NK-92 (cell line): ENCODE data around the gene SYMPK.

Experiments
- DNase-seq: peaks from one replicate; lab custom pipeline; 2025; ENCODE audit not compliant: unreplicated experiment; lab: John Stamatoyannopoulos, UW

SYMPK gene

DNA sequence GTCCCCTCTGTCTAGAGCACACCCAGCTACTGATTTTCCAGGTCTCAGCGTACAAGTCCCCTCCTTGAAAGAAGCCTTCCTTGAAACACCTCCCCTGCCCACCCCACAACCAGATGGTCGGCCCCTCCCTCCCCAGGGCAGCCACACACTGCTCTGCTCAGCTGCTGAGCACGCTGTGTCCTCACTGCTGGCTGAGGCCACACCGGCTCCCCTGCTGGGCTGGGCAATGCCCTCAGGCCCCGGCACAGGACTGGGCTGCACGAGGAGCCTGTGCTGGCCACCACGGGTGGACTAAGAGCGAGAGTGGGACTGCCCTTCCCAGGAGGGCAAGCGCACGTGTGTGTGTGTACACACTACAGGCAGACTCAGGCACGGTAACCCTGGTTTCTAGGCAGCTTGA lies 36.0 kb downstream of the SYMPK start:
- no peak for DNase-seq

DNA sequence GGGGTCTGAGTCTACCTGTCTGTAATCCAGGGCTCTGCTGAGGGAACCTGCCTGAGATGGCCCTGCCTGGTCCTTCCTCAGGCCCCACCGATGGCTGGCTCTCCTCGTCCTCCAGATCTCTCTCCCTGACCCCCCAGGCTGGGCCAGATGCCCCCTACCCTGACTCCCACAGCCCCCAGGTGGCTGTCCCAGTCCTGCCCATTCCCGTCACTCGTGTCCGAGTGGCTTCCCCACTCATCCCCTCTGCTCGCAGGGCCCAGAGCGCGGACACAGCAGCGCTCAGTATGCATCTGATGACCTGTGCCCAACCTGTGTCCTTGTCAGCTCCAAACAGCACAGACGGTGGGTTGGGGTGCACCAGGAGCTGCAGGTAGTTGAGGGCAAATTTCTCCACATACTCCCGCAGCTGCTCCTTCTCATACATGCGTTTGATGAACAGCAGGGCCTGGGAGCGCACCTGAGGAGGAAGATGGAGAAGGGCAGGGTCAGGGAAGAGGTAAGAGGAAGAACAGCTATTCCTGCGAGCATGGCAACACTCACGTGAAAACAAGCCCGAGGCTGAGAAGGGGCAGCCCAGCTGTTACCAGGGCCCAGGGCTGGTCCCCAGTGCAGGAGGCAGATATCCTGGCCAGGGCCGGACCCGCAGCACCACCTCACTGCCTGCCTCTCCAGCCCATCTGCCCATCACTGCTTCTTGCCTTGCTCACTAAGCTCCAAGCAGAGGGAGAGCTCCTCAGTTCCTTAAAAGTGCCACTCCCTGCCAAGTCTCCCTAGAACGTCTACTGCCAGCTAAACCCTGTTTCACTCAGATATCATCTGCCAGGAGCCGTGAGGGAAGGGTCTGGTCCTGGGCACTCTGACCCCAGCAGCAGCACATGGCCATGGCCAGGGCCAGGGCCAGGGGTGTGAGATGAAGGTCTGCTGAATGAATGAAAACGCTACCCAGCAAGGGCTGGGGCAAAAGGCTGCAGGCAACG lies 36.7 kb downstream of the SYMPK start:
- no peak for DNase-seq

DNA sequence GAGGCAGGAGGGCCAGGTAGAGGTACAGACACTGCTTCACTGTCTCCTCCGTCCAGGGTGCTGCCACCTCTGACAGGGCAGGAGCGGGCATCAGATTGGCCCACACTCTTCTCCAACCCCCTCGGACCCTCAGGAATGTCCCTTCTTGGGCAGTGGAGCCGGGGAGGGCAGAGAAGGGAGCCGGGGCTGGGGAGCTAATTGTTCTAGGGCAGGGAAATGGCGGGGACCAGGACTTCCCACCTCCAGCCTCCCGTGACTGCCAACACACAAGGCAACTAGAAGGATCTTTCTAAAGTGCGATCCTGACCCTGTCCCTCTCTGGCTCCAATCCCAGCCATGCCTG lies 37.7 kb downstream of the SYMPK start:
- DNase-seq, result no peak

DNA sequence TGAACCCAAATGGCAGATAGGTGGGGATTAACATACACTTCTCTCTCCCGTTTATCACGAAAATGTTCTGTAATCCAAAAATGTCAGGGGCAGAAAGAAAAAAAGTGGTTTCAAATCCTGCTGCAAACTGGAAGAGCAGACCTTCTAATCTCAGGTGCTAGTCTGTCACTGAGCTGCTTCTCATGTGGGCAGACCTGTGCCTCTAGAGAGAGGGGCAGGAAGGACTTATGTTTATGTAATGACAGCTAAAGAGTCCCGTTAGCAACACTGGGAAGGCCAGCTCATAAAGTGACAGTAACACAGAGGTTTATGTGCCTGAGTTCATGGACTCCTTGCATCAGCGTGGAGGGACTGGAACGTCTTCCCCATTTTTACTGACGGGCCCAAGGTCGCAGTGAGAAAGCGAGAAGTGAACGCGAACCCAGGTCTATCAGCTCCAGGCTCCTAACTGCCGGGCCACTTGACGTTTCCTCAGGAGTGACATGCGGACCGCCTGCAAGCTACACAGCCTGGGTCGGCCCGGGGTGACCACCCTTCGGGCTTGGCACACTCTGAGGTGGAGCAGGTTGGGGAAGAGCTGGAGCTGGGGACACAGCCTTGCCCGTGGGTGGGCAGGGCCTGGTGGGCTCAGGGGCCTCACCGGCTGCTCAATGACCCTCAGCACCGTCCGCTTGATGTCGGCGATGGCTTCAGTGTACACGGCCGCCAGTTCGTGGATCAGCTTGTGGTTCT lies 38.2 kb downstream of the SYMPK start:
- DNase-seq, result no peak

DNA sequence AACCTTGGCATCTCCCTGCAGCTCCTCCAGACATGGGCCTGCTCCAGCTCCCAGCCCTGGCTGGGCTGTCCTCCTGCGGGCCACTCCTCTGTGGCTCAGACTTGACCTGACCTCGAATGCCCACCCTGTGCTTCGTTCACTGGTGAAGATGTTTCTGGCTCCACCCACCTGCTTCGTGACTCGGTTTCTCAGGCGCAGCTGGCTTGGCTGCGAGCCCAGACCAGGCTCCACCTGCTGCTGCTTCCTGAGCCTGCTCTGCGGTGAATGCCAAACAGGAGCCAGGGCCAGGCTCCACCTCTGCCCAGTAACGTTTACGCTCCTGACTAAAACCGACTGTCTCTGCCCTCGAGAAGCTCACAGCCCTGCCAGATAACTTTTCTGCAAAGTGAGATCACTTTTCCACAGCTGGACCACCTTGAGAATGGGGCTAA lies 38.9 kb downstream of the SYMPK start:
- DNase-seq, result no peak

DNA sequence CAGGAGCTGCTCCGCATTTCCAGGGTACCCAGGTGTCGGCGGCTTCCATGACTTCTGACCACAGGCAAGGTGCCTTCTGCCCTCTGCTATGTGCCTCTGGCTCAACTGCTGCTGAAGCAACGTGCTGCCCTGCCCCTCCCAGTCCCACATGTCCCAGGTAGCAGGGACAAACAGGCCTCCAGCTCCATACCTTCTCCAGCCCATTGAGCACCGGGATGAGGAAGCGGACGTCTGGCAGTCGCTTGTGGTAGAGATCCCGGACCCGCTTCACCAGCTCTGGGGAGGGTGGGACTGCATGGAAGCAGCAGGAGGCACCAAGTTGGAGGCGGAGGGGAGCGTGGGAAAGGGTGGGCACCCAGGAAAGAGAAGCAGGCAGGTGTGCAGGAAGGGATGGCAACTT lies 39.8 kb downstream of the SYMPK start:
- no peak for DNase-seq

DNA sequence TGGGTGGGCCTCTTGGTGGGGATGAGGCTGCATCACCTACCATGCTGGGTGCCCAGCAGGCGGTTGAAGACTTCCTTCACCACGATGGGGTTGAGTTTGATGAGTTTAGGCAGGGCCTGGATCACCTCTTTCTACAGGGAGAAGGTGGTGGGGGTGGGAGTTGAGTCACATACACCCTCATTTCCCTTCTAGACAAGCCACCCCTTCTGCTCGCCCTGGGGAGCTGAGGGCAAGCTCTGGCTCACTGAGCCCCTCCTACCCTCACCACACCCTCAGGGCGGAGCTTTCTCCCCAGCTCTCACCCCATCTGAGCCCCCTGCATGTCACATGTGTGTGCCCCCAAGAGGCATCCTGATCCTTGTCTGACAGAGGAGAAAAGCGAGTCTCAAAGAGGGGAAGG lies 40.2 kb downstream of the SYMPK start:
- no peak for DNase-seq

DNA sequence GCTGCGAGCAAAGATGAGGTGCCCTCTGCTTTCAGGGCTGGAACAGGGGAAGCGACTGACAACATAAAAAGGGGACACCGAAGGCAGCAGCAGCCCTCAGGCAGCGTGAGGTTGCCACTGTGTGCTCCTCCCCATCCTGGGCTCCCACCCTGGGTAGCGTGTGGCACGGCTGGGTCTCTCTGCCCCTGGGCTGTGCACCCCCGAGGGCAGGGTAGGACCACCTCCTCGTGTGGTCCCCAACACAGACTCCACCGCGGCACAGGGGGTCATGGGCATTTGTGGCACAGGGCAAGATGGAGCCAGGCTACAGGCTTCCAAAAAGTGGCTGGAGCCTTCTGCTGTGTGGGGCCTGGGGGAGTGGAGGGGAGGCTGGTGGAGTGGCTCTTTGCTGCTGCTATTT lies 41.4 kb downstream of the SYMPK start:
- no peak for DNase-seq

DNA sequence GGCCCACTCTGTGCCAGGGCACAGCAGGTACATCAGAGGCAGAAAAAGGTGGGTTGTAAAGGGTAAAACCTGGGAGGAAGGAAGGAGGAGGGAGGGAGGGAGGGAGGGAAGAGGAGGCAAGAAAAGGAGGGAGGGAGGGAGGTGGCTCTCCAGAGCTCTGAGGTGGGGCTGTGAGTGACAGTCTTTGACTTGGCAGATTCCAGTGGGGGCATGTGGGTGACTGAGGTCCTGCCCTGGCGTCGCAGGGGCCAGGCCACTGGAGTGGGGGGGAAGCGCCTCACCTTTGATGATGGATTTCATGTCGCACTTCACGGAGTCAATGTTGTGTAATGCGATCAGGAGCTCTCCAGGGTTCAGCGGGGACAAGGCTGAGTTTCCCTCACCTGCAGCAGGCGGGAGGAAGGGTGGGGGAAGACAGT lies 41.8 kb downstream of the SYMPK start:
- DNase-seq, result no peak

DNA sequence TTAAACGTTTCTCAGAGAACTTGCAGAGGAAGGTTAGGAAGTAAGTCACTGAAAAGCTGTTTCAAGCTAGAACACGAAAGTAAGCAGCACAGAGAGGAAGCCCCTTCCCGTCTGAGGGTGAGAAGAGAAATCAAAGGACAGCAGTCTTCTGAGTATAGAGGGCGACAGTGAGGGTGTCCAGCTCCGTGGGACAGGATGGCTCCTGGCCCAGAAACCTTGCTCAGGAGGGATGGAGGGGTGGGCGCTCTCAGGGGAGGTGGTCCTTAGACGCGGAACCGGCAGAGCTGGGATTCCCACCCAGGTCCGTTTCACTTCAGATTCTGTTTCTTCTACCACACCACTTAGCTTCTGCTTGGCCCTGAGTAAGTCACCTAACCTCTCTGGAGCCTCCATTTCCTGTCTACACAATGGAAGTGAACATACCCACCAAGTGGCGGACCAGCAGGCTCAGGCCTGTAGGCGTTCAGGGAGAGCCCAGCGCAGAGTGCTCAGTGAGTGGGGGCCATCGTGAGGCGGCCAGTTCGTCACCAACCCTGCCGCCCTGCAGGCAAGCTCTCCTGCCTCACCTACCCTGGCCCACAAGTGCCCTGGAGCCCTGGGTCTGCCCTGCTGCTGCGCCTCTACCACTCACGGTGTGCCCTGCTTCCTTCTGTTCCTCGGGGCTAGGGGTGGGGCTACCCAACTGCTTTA lies 42.4 kb downstream of the SYMPK start:
- DNase-seq, result no peak

DNA sequence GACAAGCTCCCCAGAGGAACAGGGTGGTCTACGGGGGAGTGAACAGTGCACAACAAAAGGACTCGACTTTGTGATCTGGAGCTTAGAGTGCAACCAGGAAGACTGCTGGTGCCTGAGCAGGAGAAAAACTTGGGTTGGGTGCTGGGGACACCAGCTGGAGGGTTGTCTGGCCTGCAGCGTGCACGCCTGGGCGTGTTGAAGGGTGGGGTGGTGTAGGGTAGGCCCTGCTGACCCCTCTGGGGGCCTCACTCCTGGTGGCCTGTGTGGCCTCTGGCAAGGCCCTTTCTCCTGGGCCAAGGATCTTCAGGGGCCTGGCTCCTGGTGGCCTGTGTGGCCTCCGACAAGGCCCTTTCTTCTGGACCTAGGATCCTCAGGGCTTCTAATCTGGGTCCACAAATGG lies 43.2 kb downstream of the SYMPK start:
- no peak for DNase-seq

DNA sequence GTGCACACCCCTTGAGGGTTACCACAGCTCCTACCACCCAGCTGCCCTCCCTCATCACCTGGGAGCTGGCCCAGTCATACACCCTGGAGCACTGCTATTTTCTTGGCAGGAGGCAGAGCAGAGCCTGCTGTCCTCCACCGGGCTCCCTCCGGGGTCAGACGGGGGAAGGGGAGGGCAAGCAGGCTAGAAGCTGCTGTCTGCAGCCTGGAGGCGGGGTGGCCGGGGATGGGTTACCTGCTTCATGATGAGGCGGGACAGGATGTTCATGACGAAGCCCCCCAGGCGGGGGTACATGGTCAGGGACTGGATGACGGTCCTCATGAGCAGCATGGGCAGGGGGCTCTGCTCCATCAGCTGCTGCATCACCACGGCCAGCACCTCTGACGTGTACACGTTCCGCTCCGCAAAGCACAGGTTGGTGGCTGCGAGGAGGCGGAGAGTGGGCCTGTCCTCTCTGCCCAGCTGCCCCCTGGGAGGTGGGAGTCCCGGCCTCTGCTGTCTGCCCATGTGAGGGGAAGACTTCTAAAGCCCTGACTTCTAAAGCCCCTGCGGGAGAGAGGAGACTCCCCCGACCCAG lies 45.1 kb downstream of the SYMPK start:
- no peak for DNase-seq

DNA sequence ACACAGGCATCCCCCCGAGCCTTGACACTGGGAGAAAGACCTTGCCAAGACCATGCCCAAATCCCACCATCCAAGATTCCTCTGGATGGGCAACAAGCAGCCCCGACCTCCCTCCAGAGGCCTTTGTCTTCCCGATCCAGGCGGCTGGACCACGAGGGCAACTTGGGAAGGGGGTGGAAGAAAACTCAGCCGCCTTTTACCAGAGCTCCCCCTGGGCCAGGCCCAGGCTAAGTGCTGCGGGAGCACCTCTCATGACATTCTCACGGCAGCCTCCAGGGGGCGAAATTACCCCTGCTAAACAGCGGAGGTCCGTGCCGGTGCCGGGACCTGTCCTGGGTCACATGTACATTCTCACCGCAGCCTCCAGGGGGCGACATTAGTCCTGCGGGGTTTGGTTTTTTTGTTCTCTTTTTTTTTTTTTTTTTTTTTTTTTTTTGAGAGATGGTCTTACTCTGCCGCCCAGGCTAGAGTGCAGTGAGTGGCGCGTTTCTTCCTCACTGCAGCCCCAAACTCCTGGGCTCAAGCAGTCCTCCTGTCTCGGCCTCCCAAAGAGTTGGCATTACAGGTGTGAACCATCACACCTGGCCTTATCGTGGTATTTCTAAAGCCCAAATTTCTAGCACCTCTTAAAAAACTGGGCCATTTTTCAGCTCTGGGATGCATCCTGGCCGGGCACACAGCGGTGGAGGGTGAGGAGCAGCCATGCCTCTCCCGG lies 45.8 kb downstream of the SYMPK start:
- DNase-seq, result peak; percentile 84

DNA sequence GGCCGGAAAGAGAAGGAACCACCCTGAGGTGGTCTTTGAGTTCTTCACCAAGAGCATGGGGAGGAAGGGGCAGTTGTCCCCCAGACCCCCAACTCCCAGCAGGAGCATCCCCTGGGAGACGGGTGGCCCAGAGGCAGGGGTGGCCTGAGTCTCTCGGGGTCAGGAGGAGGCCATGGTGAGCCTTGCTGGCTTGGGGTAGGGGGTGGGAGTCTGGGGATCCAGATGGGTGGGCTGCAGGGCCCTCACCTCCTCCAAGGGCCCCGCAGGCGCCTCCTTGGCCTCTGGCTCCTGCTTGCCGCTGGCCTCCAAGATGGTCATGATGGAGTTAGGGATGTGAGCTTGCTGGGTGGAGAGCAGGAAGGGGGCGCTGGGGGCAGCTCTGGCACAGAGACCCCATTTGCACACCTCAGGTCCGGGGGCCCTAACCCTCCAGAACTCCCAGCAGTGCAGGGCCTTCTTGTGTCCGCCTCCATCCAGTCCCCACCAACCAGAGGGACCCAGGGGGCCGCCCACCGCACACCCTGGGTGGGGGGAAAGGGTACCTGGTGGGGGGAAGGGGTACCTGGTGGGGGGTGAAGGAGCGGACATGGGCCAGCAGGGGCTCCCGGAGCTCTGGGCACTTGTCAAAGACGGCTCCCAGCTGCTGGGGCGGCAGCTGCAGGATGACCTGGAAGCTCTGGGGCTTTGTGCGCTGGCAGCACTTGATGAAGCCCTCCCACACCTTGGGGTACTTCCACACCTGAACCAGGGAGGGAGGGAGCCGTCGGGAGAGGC lies 46.5 kb downstream of the SYMPK start:
- DNase-seq, result no peak

DNA sequence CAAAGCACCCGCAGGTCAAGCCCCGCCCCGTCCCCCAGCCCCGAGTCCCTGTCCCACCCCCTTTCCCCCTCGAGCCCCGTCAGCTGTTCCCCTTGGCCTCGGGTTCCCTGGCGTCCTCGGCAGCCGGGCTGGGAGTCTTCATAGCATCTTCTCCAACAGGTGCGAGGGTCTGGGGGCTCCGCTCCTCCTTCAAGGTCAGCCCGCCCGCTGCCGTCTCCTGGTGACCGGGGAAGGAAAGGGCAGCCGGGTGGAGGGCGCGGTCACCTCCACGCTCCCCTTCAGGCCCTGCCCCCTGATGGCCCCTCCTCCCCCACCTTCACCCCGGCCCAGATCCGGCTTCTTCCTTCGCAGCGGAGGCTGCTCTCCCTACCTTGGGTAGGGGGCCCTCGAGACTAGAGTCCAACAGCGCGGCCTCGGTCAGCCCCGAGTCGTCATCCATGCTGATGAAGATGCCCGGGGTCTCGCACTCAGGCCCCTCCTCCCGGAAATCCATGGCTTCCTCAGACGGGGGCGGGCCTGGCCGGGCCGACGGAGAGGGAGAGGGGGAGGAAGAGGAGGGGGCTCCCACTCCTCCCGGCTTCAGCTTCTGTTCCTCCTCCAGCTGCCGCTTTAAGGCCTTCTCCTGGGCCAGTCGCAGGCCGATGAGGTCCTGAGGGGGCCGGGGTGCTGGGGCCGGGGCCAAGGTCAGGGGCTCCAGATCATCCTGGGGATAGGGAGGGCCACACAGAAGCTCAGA lies 47.3 kb downstream of the SYMPK start:
- no peak for DNase-seq

DNA sequence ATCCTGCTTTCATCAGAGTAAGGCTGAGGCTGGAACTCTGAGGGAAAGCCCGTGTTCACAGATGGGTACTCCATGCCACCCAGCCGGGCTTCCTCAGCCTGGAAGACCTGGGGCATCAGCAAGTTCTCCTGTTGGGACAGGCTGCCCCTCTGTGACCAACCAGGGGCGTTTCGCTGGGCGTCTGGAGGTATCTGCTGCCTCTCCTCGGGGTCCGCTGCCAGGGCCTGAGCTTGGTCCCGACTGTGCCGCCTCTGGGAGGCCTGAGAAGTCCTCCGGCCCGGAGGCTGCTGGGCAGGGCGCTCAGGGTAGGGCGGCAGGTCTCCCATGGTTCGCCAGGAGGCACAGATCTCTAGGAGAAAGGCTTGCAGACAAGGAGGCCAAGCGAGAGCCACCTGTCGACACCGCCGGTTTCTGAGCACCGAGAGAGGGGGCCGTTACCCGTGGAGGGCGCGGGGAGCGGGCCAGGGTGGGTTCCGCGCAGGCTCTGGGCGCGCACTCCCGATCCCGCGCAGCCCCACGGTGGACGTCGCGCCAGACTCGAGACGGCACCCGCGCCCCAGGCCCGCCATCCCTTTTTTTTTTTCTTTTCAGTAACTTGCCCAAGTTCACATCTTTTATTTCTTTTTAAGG lies 48.0 kb downstream of the SYMPK start, which contains the start of gene RSPH6A:
Gene RSPH6A (minus strand): TSS at position 458 of the 630 bp plus-strand sequence. CDS start 132 bp downstream, at position 326.
- DNase-seq, result no peak

DNA sequence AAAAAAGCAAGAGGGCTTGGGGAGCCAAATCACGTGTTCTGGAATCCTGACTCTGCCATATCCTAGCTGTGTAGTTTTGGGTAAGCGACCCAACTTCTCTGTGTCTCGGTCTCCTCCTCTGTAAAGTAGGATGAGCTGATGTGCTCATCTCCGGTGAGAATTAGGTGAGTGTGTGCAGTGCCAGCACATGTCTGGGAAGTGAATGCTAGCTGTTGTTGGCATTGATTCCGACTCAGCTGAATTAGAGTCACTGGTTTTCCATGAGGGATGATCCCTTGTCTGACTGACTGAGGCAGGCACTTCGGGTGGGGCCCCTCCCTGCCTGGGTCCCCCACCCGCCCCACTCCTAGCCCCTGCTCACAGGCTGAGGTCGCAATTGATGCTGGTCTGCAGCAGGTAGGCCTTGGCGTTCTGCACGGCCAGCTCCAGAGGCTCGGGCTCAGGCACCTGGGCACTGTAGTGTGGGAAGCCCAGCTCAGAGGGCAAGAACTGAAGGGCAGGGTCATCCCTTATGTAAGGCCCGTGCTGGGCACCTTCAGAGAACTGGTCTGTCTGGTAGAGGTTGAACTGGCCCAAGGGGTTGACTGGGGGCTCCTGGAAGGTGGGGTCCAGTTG lies 48.7 kb downstream of the SYMPK start:
- DNase-seq, result no peak

DNA sequence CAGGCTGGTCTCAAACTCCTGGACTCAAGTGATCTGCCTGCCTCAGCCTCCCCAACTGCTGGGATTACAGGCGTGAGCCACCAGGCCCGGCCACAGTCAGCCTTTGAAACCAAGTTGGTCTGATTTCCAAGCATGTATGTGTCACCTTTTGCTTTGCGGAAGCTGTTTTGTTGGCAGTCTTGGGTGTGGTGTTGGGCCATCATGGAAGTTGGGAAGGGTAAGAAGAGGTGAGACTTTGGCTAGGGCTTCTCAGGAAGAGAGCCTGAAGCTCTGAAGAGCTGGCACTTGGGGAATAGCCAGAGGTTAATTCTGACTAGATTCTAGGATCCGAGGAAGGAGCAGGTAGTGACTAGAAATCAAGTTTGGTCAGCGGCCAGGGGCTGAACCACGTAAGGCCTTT lies 50.6 kb downstream of the SYMPK start:
- no peak for DNase-seq
